Right lobe of liver (tissue), 4 donors: ENCODE measurements around the gene DNAJB8.

ENCODE experiments used
- POLR2A ChIP-seq: fragments of 450-650 bp; IDR thresholded peaks from one replicate; pipeline ENCODE4 v1.6.1; 2017; ENCODE audit warnings: antibody characterized with exemption, mild to moderate bottlenecking
- TF ChIP-seq, protein P1 (sequence below), 4 donors: fragments of 200-600 bp in 3 of 4; fragments of 450-650 bp in 1 of 4; IDR thresholded peaks; one replicate each; pipeline versions ENCODE4 v1.5.1 to v1.8.0; 2016 to 2022; ENCODE audit warnings: antibody characterized with exemption in 4 of 4, mild to moderate bottlenecking in 2 of 4
- donor health status: DM: no; HTN: no; CAD: no.
- donor health status: DM: no; HTN: no; CAD: no.
- donor health status: DM: no; HTN: yes; CAD: no.

DNA sequence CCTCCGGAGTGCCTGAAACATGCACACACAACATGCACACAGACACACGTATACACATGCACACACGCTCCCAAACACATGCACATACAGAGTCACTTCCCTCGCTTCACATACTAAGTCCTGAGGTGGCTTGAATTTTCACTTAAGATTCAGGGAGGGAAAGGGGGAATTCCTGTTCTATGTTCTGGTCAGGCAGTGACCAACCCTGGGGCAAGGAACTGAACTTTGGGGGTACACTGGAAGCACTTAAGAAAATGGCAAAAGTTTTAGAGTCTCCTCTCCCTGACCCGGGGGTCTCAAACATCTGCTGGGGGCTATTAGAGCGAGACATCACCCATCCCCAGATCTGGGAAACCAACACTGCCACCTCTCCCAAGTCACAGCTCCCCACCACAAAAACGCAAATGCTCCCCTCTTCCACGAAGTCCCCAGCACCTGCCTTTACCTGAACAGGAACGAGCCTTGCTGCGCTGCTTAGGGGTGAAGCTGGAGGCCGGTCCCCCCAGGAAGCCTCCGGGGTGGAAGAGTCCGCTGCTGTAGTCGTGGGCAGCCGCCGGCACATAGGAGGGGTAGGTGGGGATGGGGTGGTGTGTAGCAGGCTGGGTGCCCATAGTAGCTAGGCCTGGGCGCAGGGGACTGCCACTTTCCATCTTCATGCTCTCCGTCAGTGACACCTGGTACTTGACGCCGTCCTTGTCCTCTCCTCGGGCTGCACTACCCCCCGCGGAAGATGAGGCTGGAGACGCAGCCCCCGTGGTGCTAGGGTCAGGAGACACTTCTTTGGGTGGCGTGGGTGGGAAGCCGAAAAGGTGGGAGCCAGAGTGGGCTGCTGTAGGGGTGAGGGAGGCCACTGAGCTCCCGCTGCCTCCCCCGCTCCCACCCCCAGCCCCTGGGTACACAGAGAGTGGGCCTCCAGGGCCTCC lies 18.9 kb upstream of the DNAJB8 start:
- TF ChIP-seq POLR2A, result no peak
- TF ChIP-seq, protein P1, sequence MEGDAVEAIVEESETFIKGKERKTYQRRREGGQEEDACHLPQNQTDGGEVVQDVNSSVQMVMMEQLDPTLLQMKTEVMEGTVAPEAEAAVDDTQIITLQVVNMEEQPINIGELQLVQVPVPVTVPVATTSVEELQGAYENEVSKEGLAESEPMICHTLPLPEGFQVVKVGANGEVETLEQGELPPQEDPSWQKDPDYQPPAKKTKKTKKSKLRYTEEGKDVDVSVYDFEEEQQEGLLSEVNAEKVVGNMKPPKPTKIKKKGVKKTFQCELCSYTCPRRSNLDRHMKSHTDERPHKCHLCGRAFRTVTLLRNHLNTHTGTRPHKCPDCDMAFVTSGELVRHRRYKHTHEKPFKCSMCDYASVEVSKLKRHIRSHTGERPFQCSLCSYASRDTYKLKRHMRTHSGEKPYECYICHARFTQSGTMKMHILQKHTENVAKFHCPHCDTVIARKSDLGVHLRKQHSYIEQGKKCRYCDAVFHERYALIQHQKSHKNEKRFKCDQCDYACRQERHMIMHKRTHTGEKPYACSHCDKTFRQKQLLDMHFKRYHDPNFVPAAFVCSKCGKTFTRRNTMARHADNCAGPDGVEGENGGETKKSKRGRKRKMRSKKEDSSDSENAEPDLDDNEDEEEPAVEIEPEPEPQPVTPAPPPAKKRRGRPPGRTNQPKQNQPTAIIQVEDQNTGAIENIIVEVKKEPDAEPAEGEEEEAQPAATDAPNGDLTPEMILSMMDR (IDR thresholded peaks at IDR 0.05), result no peak
